ENCODE results near the gene NDUFAF2.
"Not testable (repeated sequence)": the region's sequence is repeated elsewhere in the genome, so short reads cannot be mapped to it uniquely, and the experiment has no call there.

The NDUFAF2 gene, protein sequence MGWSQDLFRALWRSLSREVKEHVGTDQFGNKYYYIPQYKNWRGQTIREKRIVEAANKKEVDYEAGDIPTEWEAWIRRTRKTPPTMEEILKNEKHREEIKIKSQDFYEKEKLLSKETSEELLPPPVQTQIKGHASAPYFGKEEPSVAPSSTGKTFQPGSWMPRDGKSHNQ

DNA sequence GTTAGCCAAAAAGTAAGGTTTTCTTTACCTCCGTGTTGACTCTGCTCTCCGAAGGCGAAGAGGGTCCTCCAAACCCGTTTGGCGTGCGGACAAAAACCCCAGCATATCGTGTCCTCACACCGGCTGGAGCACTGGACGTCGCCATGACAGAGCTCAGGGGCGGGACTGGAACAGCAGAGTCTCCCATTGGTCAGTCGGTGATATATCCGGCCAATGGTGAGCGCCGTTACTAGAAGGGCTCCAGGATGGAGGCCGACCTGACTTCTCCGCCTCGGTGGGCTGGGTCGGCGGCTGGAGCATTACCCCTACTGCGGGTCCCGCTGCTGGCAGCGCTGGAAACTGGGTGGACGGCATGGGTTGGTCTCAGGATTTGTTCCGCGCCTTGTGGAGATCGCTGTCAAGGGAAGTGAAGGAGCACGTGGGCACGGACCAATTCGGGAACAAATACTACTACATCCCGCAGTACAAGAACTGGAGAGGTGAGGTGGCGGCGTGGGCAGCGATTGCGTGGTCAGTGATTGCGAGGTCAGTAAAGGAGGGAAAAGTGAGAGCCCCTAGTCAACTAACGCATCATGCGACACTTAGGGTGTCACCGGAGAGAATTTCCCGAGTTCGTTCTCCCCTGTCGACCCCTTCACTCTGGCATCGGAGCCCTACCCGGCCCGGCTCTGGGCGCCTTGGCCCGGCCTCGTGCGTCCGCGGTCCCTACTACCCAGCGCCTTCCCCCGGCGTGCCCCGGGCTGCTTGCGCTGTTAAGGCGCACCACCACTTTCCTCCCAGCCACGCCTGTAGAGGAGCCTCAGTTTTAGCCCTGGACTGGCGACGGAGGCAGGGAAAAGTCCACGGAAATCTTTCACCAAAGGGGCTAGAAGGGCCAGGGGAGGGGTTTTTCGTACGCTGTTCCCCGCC lies at the start of gene NDUFAF2, which contains the start of gene ERCC8:
TSS of gene NDUFAF2 (plus strand) at position 302 of the 909 bp plus-strand sequence. CDS start at position 353, 51 bp downstream.
TSS of gene ERCC8 (minus strand) at position 167 of the 909 bp plus-strand sequence. CDS start at position 105, 62 bp downstream.
- peak; percentile 92 for DNase-seq

- no peak for DNase-seq
Measured at GRCh38 chr5:60896991-60897390, 48.0 kb upstream of the NDUFAF2 start.

- DNase-seq, result no peak
Measured at GRCh38 chr5:60903356-60903755, 41.6 kb upstream of the NDUFAF2 start.

DNA sequence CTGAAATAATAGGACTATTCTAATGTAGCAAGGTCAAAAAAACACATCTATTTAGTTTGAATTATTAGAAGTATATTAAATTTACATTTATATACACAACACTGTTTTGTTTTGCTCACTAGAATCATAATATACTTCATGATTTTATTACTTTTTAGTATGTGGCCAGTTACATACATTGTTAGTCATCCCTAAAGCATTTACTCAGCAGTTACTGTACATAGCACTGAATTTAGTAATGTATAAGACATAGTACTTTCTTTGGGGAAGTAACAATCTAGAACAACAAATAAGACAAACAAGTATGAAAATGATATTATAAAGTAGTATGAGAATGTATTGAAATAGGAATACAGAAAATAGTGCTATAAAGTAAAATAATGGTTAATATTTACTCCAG lies 28.4 kb upstream of the NDUFAF2 start:
- DNase-seq, result peak; percentile 44

DNA sequence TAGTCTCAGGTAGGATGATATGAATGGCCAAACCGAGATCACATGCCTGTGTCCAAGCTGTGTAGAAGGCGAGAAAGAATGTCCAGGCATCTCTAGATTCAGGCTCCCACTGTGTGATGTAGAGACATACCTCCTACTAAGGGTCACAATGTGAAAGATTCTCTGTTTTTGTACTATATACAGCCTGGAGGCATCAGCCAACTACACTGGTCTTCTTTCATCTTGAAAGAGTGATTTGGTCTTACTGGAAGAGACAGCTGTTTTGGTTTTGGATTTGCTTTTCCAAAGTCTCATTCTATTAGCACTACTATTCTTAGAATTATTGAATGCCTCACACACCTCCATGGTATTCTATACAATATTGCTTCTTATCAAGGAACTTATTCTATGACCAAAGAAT lies 26.5 kb upstream of the NDUFAF2 start:
- DNase-seq, result no peak

GRCh38 chr5:60927450-60927849 lies 17.6 kb upstream of the NDUFAF2 start:
- DNase-seq, result no peak

DNA sequence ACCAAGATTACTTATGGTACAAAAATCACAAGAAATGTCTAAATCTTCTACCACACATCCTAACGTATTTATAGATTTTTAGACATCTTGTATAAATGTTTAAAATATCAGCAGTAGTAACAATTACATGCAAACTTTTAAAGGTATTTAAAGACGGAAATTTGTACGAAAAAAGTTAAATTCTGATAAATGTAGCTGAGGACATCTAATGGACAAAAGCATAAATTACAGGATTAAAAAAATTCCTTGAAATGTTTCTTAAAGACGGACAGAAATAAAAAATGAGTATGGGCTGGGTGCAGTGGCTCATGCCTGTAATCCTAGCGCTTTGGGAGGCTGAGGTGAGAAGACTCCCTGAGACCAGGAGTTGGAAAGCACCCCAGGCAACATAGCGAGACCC lies 16.0 kb upstream of the NDUFAF2 start:
- DNase-seq, result no peak

- DNase-seq, result no peak
Measured at GRCh38 chr5:60943624-60944023, 1.4 kb upstream of the NDUFAF2 start.

DNA sequence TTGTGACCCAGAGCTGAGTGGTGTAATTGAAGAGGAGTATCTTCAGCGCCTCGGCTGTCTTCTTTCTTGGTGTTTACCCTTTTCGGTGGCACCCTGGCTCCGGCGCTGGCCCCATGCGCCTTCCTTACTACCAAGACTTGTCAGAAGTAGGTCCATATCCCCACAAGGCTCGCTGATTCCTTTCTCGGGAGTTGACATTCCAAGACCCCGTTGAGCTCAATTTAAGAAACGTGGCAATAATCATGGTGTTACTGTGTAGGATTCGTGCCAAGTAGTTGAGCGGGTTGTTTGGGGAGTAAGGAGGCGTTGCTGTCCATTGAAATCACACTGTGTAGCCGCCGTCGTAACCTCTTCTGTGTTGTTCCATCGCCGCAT lies 795 bp downstream of the NDUFAF2 start:
- DNase-seq, result peak; percentile 69

GRCh38 chr5:60948738-60949137 lies 3.7 kb downstream of the NDUFAF2 start:
- DNase-seq, result no peak

DNA sequence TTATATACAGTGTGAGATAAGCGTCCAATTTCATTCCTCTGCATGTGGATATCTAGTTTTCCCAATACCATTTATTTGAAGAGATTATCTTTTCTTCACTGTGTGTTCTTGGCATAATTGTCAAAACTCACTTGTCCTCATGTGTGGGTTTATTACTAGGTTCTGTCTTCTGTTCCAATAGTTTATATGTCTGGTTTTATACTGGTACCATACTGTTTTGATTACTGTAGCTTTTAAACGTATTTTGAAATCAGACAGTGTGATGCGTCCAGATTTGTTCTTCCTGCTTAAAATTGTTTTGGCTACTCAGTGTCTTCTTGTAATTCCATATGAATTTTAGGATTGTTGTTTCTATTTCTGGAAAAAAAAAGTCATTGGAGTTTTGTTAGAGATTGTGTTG lies 10.2 kb downstream of the NDUFAF2 start:
- no peak for DNase-seq

DNA sequence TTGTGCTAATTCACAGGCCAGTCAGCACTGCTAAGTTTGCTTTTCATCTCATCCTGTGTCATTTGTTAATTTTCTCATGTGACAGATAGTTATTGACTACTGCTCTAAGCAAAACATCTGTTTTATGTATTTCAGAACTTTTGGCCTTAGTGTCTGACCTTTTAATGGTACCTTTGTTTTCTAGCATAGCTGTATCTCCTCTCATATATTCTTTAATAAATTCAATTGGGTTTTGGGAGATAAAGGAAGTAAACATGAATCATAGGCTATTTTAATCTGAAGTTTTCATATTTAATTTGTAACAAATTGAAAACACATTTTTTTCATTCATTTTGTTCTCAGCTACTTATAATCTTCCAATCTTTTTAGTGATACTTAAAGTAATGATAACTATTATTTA lies 13.1 kb downstream of the NDUFAF2 start:
- DNase-seq, result no peak

GRCh38 chr5:60958712-60959111 lies 13.7 kb downstream of the NDUFAF2 start:
- DNase-seq, result no peak

DNA sequence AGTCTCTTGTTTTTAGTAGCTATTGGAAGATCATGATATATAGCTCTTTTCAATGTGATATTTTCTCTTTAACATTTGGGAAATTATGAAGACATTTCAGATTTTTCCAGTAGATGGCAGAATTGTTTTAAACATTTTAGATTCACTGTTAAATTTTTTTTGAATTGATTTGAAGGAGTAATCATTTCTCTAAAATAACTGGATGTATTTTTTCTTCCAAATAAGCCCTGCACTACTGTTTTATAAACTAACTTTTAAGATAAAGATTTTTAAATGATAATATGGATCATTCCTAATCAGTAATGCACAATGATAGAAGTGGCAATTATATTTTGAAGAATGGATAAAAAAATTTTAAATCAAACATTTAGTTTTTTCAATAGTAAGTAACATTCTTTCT lies 14.2 kb downstream of the NDUFAF2 start:
- DNase-seq, result peak; percentile 36

DNA sequence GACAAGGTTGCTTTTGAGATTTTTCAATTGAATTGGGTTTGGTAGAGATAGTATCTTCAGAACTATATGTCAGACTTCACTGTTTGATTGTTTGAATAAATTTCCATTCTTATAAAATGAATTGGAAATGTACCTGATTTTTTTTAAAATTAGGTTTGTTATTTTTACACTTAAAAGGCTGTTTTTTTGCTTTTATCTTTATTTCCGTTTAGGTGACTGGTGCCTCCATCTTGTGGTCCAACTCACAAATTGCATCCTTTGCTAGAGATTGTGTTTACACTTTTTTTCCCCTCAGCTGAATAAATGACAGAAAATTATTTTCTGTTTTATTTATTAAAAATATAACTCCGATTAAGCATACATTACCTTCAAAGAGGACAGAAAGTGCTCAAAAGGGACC lies 15.6 kb downstream of the NDUFAF2 start:
- DNase-seq, result peak; percentile 24

GRCh38 chr5:60961685-60962084 lies 16.7 kb downstream of the NDUFAF2 start:
- DNase-seq, result peak; percentile 62

GRCh38 chr5:60972231-60972630 lies 27.2 kb downstream of the NDUFAF2 start:
- no peak for DNase-seq

DNA sequence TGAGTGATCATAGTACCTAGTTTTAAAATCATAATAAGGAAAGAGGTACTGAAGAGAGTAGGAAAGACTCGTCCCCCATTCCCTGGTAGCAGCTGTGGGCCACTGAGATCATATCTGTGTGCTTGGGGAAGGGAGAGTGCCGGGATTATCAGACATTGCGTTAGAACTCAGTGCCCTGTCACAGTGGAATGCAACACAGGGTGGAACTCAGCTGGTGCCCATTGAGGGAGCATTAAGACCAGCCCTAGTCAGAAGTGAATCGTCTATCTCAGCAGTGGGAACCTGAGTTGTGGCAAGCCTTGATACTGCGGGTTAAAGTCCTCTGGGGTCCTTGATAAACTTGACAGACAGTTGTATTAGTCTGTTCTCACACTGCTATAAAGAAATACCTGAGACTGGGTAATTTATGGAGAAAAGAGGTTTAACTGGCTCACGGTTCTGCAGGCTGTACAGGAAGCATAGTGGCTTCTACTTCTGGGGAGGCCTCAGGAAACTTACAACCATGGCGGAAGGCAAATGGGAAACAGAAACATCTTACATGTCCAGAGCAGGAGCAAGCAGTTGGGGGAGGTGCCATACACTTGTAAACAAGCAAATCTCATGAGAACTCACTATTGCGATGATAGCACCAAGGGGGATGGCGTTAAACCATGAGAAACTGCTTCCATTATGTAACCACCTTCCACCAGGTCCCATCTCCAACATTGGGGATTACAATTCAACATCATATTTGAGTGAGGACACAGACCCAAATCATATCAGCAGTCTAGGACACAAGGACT lies 33.1 kb downstream of the NDUFAF2 start:
- no peak for DNase-seq

- DNase-seq, result no peak
Measured at GRCh38 chr5:60978968-60979367, 34.0 kb downstream of the NDUFAF2 start.

DNA sequence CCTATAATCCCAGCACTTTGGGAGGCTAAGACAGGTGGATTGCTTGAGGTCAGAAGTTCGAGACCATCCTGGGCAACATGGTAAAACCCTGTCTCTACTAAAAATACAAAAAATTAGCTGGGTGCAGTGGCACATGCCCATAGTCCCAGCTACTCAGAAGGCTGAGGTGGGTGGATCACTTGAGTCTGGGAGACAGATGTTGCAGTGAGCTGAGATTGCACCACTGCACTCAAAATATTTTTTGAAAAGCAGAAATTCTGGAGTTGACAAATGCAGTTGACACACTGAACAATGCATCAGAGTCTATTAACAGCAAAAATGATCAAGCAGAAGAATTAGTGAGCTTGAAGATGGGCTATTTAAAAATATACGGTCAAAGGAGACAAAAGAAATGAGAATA lies 35.5 kb downstream of the NDUFAF2 start:
- DNase-seq, result no peak

DNA sequence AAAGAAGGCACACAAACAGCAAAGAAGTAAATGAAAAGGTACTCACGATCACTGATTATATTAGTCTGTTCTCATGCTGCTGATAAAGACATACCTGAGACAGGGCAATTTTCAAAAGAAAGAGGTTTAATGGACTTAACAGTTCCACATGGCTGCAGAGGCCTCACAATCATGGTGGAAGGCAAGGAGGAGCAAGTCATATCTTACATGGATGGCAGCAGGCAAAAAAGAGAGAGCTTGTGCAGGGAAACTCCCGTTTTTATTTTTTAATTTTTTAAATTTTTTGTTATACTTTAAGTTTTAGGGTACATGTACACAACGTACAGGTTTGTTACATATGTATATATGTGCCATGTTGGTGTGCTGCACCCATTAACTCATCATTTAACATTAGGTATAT lies 37.1 kb downstream of the NDUFAF2 start:
- DNase-seq, result not testable (repeated sequence)

GRCh38 chr5:60989790-60990189 lies 44.8 kb downstream of the NDUFAF2 start:
- DNase-seq, result no peak

GRCh38 chr5:60992871-60993270 lies 47.9 kb downstream of the NDUFAF2 start:
- DNase-seq, result no peak

DNA sequence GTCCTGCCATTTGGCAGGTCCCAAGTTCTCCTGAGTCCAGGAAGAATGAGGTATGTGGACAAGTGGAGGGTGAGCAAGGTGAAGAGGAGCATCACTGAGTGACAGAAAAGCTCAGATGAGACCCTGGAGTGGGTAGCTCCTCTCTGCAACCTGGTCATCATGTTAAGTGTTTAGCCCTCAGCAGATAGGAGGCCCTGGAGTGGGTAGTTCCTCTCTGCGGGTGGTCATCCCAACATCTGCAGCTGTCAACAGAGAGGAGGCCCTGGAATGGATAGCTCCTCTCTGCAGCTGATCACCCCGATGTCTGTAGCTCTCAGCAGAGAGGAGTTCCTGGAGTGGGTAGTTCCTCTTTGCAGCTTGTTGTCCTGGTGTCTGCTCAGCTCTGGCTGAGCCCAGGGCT lies 48.4 kb downstream of the NDUFAF2 start:
- no peak for DNase-seq

All from fibroblast of skin of right biceps (primary cell).